Prostate gland (tissue), 2 donors: ENCODE data around the gene SRGAP1. TPM values are rescaled to one million over a fixed set of nuclear protein-coding genes. Genes with fewer than 3 reads are reported as not detected.

Source experiments
- DNase-seq: peaks from one replicate; pipeline ENCODE4 v3.0.0-alpha.2; 2019; ENCODE audit warnings: low spot score
- H3K27ac ChIP-seq, 2 donors: fragments of 200-600 bp; sonication (generic); 2 replicates each; pipeline ENCODE4 v1.5.1; 2017 to 2019
- H3K27me3 ChIP-seq: fragments of 200-600 bp; sonication (generic); replicated peaks from 2 replicates; pipeline ENCODE4 v1.5.1; 2019; ENCODE audit not compliant: insufficient read depth
- H3K36me3 ChIP-seq, 2 donors: fragments of 200-600 bp; sonication (generic); 1 replicate in 1 of 2; 2 replicates in 1 of 2; pipeline versions ENCODE4 v1.5.1 to v1.8.1; 2017 to 2019
- H3K4me1 ChIP-seq: fragments of 200-600 bp; sonication (generic); replicated peaks from 2 replicates; pipeline ENCODE4 v1.5.1; 2019
- H3K4me3 ChIP-seq, 2 donors: fragments of 200-600 bp; sonication (generic); 2 replicates each; pipeline ENCODE4 v1.5.1; 2017 to 2019
- H3K9me3 ChIP-seq: fragments of 200-600 bp; sonication (generic); 2 replicates; pipeline ENCODE4 v1.5.1; 2017
- POLR2A ChIP-seq: fragments of 450-650 bp; IDR thresholded peaks from one replicate; pipeline ENCODE4 v1.6.1; 2016; ENCODE audit warnings: antibody characterized with exemption, mild to moderate bottlenecking
- POLR2AphosphoS5 ChIP-seq: sonication (generic); formaldehyde crosslinking; IDR thresholded peaks from one replicate; pipeline ENCODE4 v1.6.1; 2017; ENCODE audit warnings: antibody characterized with exemption
- WGBS: methylation state at CpG from one replicate; pipeline ENCODE4 v1.1.5; 2018; 5-methylcytosine and 5-hydroxymethylcytosine counted together
- intact Hi-C: fragments of 100-400 bp; cut with DNase I; formaldehyde crosslinking; loops from one replicate; pipeline ENCODE4 v1.14.2; 2022
- total RNA-seq, 2 donors: library from RNA; depleted of rRNA; stranded (reverse); fragments of >200 nt; gene quantifications; one replicate each; pipeline ENCODE4 v1.1.0, GENCODE V29; 2016
- TF ChIP-seq, protein P1 (sequence below), 4 experiments: fragments of 200-600 bp in 2 of 4; fragments of 450-650 bp in 2 of 4; sonication (generic) in 2 of 4; IDR thresholded peaks; 1 replicate in 3 of 4; 2 replicates in 1 of 4; pipeline ENCODE4 v1.5.1; 2016 to 2019; ENCODE audit warnings: antibody characterized with exemption in 4 of 4, mild to moderate bottlenecking in 2 of 4, moderate library complexity in 2 of 4

Gene SRGAP1
- total RNA-seq, 2 donors from 2014 or later: 4.6 to 16.1 TPM

DNA sequence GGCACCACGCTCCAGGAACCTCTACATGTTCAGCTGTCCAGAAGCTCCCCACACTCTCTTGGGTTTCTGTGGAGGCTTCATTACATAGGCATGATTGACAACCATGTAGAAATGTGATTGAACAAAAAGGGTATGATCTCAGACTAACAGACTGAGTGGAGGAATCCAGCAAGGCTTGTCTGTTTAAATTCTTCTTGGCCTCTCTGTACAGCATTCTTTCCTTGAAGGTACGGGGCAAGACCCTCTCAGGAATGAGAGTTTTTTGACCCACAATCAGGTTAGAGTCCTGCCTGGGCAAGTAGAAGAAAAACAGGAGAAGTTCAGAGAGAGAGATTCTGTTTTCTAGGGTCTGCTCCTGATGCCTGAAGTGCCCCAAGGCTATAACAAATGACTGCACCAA lies 40.9 kb downstream of the SRGAP1 start:
- Histone ChIP-seq H3K27ac (no peak overlapping the region), H3K27me3 (no peaks in the 10 kb centered on the region), H3K9me3 (no peaks in the 10 kb centered on the region), H3K4me3 (no peak overlapping the region), H3K36me3 (no peaks in the 10 kb centered on the region), H3K4me1 (no peaks in the 10 kb centered on the region)
- DNase-seq: no peak
- WGBS: 88% methylated on average over 2 of the region's 2 CpGs
- TF ChIP-seq, protein P1, sequence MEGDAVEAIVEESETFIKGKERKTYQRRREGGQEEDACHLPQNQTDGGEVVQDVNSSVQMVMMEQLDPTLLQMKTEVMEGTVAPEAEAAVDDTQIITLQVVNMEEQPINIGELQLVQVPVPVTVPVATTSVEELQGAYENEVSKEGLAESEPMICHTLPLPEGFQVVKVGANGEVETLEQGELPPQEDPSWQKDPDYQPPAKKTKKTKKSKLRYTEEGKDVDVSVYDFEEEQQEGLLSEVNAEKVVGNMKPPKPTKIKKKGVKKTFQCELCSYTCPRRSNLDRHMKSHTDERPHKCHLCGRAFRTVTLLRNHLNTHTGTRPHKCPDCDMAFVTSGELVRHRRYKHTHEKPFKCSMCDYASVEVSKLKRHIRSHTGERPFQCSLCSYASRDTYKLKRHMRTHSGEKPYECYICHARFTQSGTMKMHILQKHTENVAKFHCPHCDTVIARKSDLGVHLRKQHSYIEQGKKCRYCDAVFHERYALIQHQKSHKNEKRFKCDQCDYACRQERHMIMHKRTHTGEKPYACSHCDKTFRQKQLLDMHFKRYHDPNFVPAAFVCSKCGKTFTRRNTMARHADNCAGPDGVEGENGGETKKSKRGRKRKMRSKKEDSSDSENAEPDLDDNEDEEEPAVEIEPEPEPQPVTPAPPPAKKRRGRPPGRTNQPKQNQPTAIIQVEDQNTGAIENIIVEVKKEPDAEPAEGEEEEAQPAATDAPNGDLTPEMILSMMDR (IDR thresholded peaks at IDR 0.05): no peak
- TF ChIP-seq POLR2A (no peak), POLR2AphosphoS5 (no peak)
- intact Hi-C loops: no loop called here

DNA sequence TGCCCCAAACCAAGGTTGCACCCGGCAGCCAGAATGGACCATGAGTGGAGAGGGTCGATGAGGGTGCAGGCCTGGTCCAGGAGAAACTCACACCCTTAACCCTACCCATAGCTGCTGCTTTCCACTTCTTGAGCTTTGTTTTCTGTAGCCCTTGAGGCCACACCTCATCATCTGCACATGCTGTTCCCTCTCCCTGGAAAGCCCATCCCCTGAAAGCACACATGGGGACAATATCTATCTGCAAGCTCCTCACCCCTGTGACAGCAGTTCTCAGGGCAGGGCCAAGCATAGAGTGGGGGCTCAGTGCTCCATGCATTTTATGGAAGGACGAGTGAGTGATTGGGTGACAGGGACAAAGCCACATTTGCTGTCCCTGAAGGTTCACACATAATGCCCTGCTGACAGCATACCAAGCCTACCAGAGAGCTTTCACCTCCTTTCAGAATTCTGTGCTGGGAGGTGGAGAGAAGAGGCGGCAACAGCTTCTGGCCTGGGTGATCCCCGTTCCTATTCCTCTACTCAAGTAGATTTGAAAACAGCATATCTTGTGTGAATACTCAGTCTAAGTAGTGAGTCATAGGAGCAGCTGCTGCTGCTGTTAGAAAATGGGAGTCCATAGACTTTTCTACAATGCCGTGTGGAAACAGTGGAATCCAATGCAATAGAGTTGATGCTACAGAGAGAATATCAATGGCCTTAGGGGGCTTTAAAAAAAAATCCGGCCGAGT lies 44.6 kb downstream of the SRGAP1 start:
- TF ChIP-seq POLR2A (no peak), POLR2AphosphoS5 (no peak)
- TF ChIP-seq, protein P1 (IDR thresholded peaks at IDR 0.05): no peak
- WGBS: 86% methylated on average over 8 of the region's 8 CpGs
- Histone ChIP-seq H3K27me3 (no peaks in the 10 kb centered on the region), H3K4me3 (no peak overlapping the region), H3K4me1 (no peaks in the 10 kb centered on the region), H3K9me3 (no peaks in the 10 kb centered on the region), H3K27ac (no peak overlapping the region), H3K36me3 (no peaks in the 10 kb centered on the region)
- no peak for DNase-seq
- intact Hi-C loops: no loop called here

DNA sequence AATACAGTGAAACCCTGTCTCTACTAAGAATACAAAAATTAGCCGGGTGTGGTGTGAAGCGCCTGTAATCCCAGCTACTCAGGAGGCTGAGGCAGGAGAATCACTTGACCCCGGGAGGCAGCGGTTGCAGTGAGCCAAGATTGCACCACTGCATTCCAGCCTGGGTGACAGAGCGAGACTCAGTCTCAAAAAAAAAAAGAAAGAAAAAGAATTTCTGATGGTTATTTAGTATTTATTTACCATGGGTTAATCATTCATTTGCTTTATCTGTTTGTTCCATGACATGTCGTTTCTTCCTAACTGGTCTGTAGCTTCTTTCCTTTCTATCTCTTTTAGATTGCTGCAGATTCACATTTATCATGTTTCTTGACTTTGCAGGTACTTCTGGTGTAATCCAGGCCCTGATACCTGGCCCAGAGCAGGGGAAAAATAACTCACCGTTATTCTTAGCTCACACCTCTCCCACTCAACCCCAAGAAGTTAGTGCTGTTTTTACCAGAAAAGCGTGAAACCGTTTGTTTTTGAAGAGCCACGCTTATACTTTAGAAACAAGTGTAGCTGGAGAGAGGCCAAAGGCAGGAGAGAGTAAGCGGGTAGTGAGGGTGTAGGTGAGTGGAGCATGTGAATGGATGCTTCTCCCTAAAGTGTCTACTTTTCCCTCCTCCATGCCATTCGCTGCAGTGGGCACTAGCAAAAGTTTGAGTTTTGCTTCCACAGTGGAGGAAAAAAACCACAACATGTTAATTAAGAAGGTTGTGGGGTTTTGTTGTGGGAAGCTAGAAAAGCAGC lies 45.4 kb downstream of the SRGAP1 start:
- no peaks in the 10 kb centered on the region for H3K36me3 ChIP-seq
- no peaks in the 10 kb centered on the region for H3K4me1 ChIP-seq
- no peaks in the 10 kb centered on the region for H3K9me3 ChIP-seq
- TF ChIP-seq POLR2A (no peak), POLR2AphosphoS5 (no peak)
- TF ChIP-seq, protein P1 (IDR thresholded peaks at IDR 0.05): no peak
- DNase-seq: no peak
- no peak overlapping the region for H3K4me3 ChIP-seq
- intact Hi-C loops: no loop called here
- WGBS: 86% methylated on average over 12 of the region's 12 CpGs
- no peaks in the 10 kb centered on the region for H3K27me3 ChIP-seq
- no peak overlapping the region for H3K27ac ChIP-seq

DNA sequence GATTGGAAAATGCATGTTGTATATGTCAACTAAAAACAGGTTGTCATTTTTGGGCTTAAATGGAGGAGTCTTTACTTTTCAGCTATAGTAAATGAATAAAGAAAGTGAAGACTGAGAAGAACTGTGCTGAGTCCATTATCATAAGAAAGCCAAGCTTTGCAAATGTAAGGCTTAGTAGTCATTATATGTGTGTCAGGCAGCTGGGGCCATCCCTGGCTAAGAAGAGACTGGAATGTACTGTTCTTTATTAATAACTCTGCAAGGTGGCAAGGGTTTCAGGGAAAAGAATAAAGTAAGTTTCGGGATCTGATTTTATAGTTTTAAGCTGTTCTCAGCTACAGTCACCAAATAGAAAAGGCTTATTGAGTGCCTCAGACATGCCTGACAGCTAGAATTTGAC lies 48.7 kb downstream of the SRGAP1 start:
- no peak overlapping the region for H3K4me3 ChIP-seq
- H3K9me3 ChIP-seq: no peaks in the 10 kb centered on the region
- no peak overlapping the region for H3K27ac ChIP-seq
- intact Hi-C loops: no loop called here
- no peaks in the 10 kb centered on the region for H3K4me1 ChIP-seq
- DNase-seq: no peak
- TF ChIP-seq POLR2A (no peak), POLR2AphosphoS5 (no peak)
- TF ChIP-seq, protein P1 (IDR thresholded peaks at IDR 0.05): no peak
- H3K36me3 ChIP-seq: no peaks in the 10 kb centered on the region
- H3K27me3 ChIP-seq: no peaks in the 10 kb centered on the region
- WGBS: 46% methylated on average over 1 of the region's 1 CpG

DNA sequence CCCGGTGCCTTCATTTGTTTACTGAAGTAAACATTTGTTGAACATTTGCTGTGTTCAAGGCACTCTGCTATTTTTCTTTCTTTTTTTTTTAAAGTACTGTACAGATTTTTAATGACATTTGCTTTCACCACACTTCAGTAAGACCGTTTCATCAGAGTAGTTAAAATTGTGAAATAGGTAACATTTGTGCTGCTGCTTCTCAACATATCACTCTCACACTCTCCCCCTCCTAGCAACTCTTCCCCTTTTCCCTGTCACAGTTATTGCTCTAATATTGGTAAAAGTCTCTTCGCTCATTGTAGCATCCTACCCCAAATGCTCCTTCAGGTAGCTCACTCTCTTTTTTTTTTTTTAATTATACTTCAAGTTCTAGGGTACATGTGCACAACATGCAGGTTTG lies 49.6 kb downstream of the SRGAP1 start:
- DNase-seq: no peak
- Histone ChIP-seq H3K4me3 (no peak overlapping the region), H3K27ac (no peak overlapping the region), H3K9me3 (no peaks in the 10 kb centered on the region), H3K27me3 (no peaks in the 10 kb centered on the region), H3K4me1 (no peaks in the 10 kb centered on the region), H3K36me3 (no peaks in the 10 kb centered on the region)
- intact Hi-C loops: no loop called here
- TF ChIP-seq POLR2A: no peak
- TF ChIP-seq, protein P1 (IDR thresholded peaks at IDR 0.05): no peak
- no peak for TF ChIP-seq POLR2AphosphoS5
- WGBS: 79% methylated on average over 3 of the region's 3 CpGs
